Measurements from ENCODE around the gene GBP4. TPM values are rescaled to one million over a fixed set of nuclear protein-coding genes. Genes with fewer than 3 reads are reported as not detected.

Gene GBP4
- total RNA-seq, 3 donors from 2014 or later: 3.6 to 5.1 (median 4.2) TPM

- no peaks in the 10 kb centered on the region for H3K27me3 ChIP-seq
- H3K36me3 ChIP-seq: no peaks in the 10 kb centered on the region
- H3K4me1 ChIP-seq: no peaks in the 10 kb centered on the region
- H3K27ac ChIP-seq: no peak overlapping the region
- H3K9me3 ChIP-seq: no peaks in the 10 kb centered on the region
- intact Hi-C loops (cut with DNase I; ENCODE audit: low total_unique reads): no loop called here
- no peak for DNase-seq (ENCODE audit: low spot score in 2 of 2)
- no peak overlapping the region for H3K4me3 ChIP-seq
- TF ChIP-seq POLR2A (IDR thresholded peaks at IDR 0.05) (no peak), POLR2AphosphoS5 (IDR thresholded peaks at IDR 0.05) (no peak), CTCF (IDR thresholded peaks at IDR 0.05) (no peak)
Observed at GRCh38 chr1:89147678-89148658, 50.8 kb downstream of the GBP4 start.

- no peaks in the 10 kb centered on the region for H3K9me3 ChIP-seq
- H3K27me3 ChIP-seq: no peaks in the 10 kb centered on the region
- H3K4me1 ChIP-seq: no peaks in the 10 kb centered on the region
- H3K36me3 ChIP-seq: no peaks in the 10 kb centered on the region
- H3K4me3 ChIP-seq: no peak overlapping the region
- no peak for TF ChIP-seq POLR2AphosphoS5 (IDR thresholded peaks at IDR 0.05)
- TF ChIP-seq POLR2A (IDR thresholded peaks at IDR 0.05): no peak
- no peak for TF ChIP-seq CTCF (IDR thresholded peaks at IDR 0.05)
- no peak overlapping the region for H3K27ac ChIP-seq
- DNase-seq (ENCODE audit: low spot score in 2 of 2): no peak
- intact Hi-C loops (cut with DNase I; ENCODE audit: low total_unique reads): no loop called here
Observed at GRCh38 chr1:89146721-89147120, 52.0 kb downstream of the GBP4 start.

- Histone ChIP-seq H3K4me3 (no peak overlapping the region), H3K4me1 (no peaks in the 10 kb centered on the region), H3K9me3 (no peaks in the 10 kb centered on the region), H3K27ac (no peak overlapping the region), H3K36me3 (no peaks in the 10 kb centered on the region), H3K27me3 (no peaks in the 10 kb centered on the region)
- DNase-seq (ENCODE audit: low spot score in 2 of 2): no peak
- TF ChIP-seq POLR2AphosphoS5 (IDR thresholded peaks at IDR 0.05): no peak
- TF ChIP-seq CTCF (IDR thresholded peaks at IDR 0.05): no peak
- no peak for TF ChIP-seq POLR2A (IDR thresholded peaks at IDR 0.05)
- intact Hi-C loops (cut with DNase I; ENCODE audit: low total_unique reads): no loop called here
Observed at GRCh38 chr1:89143484-89143883, 55.3 kb downstream of the GBP4 start.

DNA sequence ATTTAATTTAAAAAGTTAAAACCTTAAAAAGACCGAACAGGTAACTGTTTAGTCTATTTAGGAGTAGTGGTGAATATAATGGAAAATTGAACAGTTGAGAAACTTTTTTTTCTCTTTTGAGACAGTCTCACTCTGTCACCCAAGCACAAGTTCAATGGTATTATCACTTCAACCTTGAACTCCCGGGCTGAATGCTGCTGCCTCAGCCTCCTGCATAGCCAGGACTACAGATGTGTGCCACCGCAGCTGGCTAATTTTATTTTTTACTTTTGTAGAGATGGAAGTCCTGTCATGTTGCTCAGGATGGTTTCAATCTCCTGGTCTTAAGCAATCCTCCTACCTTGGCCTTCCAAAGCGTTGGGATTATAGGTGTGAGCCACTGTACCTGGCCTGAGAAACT, 56.6 kb downstream of the GBP4 start:
- Histone ChIP-seq H3K27ac (no peak overlapping the region), H3K36me3 (no peaks in the 10 kb centered on the region), H3K9me3 (no peaks in the 10 kb centered on the region), H3K4me3 (no peak overlapping the region), H3K27me3 (no peaks in the 10 kb centered on the region), H3K4me1 (no peaks in the 10 kb centered on the region)
- intact Hi-C loops (cut with DNase I; ENCODE audit: low total_unique reads): no loop called here
- no peak for DNase-seq (ENCODE audit: low spot score in 2 of 2)
- TF ChIP-seq POLR2AphosphoS5 (IDR thresholded peaks at IDR 0.05) (no peak), CTCF (IDR thresholded peaks at IDR 0.05) (no peak), POLR2A (IDR thresholded peaks at IDR 0.05) (no peak)

- intact Hi-C loops (cut with DNase I; ENCODE audit: low total_unique reads): no loop called here
- TF ChIP-seq POLR2A (IDR thresholded peaks at IDR 0.05) (no peak), CTCF (IDR thresholded peaks at IDR 0.05) (no peak), POLR2AphosphoS5 (IDR thresholded peaks at IDR 0.05) (no peak)
Observed at GRCh38 chr1:89133747-89134146, 65.0 kb downstream of the GBP4 start.

More at GRCh38 chr1:89133747-89134146, 65.0 kb downstream of the GBP4 start:
- Histone ChIP-seq H3K27ac (no peak overlapping the region), H3K27me3 (no peaks in the 10 kb centered on the region), H3K9me3 (no peaks in the 10 kb centered on the region), H3K4me3 (no peak overlapping the region), H3K36me3 (no peaks in the 10 kb centered on the region), H3K4me1 (no peaks in the 10 kb centered on the region)
- DNase-seq (ENCODE audit: low spot score in 2 of 2): no peak

Measured in breast epithelium (tissue), 4 donors.